DMS153 (cell line): ENCODE data around the gene MMS22L.
A peak's percentile ranks its signal among the peaks of the same experiment; 100 is the strongest.

Experiments
- DNase-seq: peaks from one replicate; lab custom pipeline; 2025; lab: John Stamatoyannopoulos, UW

MMS22L gene, protein sequence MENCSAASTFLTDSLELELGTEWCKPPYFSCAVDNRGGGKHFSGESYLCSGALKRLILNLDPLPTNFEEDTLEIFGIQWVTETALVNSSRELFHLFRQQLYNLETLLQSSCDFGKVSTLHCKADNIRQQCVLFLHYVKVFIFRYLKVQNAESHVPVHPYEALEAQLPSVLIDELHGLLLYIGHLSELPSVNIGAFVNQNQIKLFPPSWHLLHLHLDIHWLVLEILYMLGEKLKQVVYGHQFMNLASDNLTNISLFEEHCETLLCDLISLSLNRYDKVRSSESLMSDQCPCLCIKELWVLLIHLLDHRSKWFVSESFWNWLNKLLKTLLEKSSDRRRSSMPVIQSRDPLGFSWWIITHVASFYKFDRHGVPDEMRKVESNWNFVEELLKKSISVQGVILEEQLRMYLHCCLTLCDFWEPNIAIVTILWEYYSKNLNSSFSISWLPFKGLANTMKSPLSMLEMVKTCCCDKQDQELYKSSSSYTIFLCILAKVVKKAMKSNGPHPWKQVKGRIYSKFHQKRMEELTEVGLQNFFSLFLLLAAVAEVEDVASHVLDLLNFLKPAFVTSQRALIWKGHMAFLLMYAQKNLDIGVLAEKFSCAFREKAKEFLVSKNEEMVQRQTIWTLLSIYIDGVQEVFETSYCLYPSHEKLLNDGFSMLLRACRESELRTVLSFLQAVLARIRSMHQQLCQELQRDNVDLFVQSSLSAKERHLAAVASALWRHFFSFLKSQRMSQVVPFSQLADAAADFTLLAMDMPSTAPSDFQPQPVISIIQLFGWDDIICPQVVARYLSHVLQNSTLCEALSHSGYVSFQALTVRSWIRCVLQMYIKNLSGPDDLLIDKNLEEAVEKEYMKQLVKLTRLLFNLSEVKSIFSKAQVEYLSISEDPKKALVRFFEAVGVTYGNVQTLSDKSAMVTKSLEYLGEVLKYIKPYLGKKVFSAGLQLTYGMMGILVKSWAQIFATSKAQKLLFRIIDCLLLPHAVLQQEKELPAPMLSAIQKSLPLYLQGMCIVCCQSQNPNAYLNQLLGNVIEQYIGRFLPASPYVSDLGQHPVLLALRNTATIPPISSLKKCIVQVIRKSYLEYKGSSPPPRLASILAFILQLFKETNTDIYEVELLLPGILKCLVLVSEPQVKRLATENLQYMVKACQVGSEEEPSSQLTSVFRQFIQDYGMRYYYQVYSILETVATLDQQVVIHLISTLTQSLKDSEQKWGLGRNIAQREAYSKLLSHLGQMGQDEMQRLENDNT

DNA sequence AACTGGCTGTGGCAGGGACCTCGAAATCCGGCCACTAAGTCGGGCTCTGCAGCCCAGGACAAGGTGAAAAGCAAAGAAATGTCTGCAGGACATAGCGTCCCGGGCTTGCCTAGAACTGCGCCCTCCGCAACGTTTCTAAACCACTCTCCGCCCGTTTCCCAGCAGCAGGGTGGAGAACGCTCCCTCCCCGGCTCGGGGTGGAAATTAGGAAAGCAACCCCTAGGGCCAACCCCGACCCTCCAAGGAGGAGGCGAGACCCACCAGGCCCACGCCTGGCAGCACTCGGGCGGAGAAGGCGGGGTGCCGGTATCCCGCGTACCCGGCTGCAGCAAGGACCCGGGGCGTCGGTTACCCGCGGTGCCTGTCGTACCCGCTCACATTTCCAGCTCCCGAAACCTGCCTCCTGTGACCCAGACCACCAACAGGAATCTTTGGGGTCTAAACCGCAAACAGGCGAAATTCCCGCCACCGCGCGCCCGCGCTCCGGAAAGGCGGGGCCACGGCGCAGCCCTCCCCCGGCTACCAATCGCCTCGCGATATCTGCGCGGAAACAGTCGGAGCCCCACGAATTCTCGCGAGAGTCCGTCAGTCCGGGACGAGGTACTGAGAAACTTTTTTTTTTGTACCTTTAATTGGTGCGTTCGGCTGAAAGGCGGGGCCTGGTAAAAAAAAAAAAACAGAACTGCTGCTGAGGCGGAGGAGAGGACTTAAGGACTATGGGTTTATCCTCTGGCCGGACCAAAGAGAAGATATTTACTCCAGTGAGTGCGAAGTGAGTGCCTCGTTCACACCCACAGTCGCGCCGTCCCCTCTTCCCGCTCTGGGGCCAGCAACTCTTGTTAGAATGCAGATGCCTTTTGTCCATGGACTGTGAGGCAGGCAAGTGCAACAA lies at the start of gene MMS22L:
MMS22L (minus strand) TSS at position 491 of the 892 bp plus-strand sequence. CDS start 739 bp downstream, outside the sequence.
- DNase-seq = peak; percentile 88

DNA sequence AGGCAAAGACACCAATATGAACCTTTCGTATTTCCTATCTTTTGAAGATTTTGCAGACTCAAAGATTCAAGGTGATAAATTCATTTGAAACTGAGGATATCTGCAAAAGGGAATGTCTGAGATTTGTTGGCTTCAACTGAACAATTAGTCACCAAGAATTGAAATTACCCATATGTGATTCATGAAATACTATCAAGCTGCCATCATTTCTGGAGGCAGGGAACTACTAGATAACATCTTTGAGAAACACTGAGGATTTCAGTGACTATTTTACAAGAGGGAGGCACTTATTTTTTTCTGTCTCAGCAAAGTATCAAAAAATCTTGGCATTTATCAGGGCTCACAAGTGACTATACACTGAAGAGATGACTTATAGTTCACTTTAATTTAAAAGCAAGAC lies 39.8 kb upstream of the MMS22L start:
- DNase-seq = no peak

DNA sequence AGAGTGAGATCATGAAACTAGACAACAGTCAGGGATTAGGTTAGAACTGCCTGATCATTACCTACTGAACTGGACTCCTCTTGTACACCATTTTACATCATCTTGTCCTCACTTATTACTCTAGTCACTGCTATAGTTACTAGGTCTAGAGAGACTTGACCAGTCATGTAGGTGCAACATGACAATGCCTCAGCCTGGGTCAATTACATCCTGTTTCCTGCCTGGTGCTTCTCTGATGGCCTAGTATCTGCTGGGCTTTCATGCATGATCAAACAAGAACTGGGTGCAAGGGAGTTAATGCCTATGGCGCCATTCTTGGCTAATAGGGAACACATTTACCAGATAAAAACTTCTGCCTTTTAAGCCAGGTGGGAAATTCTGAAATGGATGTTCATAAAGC lies 39.2 kb upstream of the MMS22L start:
- no peak for DNase-seq

DNA sequence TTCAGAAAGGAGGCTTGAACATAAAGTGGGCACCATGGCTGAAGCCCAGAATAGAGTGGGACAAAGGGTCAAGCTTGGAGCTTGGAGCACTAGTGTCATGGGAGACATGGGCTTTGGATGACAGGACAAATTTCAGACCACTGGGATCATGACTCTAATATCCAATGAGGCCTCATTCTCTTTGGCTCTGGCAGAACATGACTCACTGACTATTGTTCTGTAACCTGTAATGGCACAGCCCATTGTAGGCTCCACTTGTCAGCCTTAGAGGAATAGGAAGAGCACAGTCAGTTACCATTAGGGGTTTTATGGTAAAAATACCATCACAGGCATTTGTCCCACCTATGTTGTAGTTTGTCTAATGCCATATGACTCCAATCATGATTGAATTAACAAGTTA lies 34.0 kb upstream of the MMS22L start:
- no peak for DNase-seq

DNA sequence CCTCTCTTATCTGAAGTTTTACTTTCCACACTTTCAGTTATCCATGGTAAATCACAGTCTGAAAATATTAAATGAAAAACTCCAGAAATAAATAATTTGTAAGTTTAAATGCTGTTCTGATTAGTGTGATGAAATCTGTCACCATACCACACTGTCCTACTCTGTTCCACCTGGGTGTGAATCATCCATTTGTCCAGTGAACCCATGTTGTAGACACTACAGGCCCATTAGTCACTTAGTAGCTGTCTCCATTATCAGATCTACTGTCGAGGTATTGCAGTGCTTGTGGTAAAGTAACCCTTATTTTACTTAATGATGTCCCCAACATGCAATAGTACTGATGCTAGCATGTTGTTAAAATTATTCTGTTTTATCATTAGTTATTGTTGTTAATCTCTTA lies 29.2 kb upstream of the MMS22L start:
- no peak for DNase-seq

DNA sequence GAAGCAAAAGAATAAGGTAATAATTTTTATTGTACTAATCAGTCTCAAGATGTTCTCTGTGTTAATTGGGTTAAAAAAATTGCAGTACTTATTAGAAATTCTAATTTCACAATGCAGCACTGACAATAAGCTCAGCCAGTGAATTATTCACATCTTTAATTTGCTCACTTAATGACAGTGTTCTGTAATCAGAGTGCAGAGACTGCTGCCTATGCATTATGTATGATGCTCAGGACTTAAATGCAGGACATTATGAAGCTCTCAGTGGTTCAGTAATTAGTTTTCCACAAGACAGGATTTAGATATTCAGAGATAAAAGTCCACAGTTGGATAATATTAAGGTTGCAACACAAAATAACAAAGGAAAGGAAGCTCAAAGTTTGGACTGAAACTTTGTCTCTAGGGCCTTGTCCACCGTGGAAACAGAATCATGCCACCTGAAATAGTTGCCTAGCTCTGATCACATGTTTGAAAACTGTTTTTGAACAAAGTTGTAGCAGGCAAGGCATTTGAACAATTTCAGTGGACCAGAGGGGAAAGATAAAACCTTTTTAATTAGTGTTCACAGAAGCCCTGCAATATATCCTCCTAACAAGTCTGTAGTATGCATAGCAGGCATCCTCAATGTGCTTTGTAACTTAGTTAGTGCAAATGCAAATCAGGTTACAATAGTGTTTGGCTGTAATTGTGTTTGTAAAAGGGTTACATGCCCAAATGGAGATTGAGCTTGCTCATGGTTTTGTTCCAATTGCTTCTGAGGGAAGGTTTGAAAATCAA lies 23.7 kb upstream of the MMS22L start:
- DNase-seq = no peak

DNA sequence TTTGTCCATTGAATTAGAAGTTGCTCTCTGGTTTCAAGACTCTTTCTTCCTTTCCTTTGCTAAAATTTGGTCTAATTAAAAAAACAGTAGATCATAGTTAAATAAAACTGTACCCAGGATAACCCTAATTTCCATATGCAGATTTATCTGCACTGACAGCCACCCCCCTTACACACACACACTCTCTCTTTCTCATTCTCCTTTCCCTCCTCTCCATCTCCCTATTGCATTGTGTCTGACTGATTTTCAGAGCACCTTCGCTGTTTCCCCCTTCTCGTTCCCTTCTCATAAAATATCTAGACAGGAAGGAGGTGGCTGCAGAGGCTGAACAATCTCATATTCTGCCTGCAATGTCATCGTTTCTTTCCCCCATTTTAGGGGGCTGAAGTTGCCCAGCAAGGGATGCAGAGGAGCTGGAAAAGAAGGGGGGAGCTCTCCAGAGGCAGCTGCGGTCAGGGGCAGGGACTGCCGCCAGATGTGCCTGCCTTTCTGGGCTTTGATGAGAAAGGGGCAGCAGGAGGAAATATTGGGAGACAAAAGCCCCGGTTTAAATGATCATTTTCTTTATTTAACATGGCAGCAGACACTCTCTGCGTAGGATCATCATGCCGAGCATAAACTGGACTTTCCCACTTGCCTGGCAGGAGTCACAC lies 22.5 kb upstream of the MMS22L start:
- DNase-seq = no peak

DNA sequence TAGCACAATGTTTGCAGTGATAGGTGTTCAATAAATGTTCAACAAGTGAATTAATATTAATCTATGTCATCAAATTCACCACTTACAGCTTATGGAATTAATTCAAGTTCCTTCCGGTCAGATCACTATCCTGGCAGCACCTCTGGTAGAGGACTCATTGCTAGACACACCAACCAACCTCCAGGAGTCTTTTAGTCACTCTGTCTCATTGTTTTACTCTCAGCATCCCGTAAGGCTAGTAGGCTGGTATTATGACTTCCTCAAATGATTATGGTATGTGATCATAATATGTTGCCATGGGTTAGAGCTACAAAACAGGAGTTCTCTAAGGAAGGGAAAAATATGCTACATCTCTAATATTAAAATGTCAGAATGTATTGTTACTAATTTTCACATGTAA lies 21.7 kb upstream of the MMS22L start:
- no peak for DNase-seq

DNA sequence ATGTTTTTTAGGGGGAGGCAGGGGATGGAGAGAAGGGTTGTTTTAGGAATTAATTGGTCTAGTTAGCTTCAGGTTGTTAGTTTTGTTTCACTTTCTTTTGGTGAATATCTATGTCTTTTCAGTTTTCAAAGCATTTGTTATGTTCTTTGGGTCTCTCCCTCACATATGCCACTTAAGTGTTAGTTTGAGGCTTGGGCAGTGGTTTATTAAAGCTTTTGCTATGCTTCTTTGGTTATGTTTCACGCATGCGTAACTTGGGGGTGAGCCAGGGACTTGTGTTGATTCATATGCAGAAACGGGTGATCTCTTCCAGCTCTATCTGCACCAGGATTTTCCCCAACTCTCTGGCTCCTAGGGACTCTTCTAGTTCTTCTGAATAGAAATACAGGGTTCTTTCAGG lies 11.4 kb upstream of the MMS22L start:
- no peak for DNase-seq

DNA sequence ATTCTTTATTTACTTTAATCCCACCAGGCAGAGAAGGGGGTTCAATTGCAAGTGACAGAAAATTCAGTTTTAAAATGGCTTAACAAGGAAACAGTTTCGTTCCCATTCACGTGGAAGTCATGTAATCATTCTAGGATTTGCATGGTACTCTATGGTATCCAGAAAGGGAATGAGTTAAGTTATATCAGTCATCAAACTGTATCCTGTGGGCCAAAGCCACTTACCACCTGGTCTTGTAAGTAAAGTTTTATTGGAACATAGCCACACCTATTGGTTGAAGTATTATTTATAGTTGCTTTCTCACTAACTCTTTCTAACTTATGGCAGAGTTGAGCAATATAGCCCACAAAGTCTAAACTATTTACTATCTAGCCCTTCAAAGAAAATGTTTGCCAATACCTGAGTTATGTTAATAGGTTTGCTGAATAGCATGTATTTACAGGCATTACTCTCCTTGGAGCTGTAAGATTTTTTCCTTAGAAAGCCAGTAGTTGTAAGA lies 10.2 kb upstream of the MMS22L start:
- DNase-seq = no peak

DNA sequence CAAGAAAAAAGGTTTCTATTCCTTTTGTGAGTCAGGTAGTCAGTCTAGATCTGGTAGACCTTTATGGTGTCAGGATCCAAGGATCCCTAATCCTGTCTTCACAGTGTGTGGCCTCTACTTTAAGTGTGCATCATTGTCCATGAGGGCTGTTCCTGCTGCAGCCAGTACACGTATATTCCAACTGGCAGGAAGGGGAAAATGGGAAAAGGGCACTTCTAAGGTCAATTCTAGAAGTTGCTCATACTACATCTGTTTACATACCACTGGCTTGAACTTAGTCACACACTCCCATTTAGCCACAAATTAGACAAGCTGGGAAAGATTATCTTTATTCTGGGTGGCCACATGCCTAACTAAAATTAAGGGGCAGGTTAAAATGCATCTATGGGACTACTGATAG lies 9.7 kb upstream of the MMS22L start:
- DNase-seq = no peak

DNA sequence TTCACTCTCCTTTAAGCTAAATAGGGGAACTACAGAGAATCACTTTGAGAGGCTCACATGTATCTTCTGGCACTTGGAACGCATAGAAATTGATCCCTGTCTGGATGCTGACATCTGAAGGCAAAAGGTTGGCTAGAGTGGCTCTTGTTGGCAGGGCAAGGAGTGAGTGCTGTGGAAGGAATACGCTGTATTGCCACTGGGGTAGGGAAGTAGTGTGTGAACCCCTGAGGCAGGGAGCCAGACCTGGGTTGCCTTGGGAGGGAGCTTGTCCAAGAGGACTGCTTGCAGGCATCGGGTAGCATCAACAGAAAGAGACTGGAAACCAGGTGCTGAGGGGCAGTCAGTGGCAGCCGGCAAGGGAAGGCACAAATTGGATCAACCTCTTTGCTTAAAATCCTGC lies 8.9 kb upstream of the MMS22L start:
- DNase-seq = no peak

DNA sequence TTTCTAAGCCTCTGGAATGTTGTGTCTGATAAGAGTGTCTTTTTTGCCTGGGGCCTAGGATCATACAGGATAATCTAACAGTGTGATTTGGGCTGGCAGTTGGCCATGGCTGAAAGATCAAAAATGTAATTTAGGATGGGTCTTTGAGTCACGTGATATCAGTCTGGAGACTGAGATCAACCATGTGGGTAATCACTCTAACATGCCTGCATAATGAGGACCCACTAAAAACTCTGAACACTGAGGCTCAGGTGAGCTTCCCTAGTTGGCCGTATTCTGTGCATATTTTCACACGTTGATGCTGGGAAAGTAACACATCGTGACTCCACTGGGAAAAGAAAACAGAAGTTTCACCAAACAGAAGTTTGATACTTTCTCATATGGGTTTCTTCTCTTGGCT lies 6.3 kb upstream of the MMS22L start:
- DNase-seq = no peak

DNA sequence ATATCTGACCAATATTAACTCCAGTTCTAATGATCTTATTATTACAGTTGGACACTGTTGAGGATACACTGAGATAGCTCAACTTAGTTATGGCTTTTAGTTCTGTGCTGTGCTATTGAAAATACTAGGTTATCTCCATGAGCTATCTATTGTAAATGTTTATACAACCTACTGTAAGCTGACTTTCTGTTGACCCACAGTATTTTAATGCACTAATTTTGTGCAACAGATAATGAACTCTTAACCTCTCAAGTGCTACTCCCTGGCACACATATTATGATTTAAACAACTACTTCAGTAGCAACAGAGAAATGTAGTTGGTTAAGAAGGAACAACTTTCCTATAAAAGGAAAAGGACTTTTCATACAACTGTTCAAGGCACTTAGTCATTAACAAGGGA lies 5.2 kb upstream of the MMS22L start:
- DNase-seq = no peak

DNA sequence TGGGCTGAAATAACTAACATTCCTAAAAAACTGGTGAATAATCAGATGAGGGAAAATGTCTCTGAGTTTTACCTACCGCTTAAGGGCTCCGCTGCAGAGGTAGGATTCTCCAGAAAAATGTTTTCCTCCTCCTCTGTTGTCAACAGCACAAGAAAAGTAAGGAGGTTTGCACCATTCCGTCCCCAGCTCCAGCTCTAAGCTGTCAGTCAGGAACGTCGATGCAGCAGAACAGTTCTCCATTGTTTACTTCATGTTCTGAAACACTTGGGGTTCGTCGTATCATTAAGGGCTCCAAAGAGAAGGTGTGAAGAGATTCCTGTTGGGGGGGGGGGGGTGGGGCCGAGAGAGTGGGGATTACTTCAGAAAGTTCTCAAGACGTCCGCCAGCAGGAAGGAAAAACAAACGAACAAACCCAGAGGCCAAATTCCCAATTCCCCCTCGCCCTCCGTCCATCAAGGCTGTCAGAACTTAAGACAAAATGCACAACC lies 734 bp downstream of the MMS22L start:
- no peak for DNase-seq

DNA sequence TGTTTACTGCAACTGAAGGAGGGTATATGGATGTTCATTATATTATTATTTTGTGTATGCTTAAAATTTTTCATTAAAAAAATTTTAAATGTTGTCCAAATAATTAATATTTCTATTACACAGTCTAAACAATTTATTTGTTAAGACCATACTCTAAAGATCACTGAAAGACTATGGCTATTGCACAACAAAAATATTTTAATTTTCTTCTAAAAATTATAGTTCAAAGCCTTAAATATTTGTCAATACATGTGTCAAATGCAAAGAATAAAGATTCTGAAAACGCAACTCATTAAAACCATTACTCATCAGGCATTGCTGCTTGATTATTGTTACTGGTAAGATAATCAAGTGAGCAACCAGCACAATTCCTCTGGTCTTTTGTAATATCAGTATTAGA lies 2.2 kb downstream of the MMS22L start:
- DNase-seq = no peak

DNA sequence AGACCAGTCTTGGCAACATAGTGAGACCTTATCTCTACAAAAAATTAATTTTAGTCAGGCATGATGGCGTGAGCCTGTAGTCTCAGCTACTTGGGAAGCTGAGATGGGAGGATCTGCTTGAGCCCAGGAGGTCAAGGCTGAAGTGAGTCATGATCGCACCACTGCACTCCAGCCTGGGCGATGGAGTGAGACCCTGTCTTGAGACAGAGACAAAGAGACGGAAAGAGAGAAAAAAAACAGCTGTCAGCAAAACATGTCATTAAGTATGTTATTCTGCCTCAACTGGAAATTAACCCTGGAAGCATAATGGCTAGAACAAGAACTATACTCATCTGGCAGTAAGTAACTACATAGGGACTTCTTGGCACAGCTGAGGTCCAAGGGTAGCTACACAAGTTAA lies 7.2 kb downstream of the MMS22L start:
- DNase-seq = no peak

DNA sequence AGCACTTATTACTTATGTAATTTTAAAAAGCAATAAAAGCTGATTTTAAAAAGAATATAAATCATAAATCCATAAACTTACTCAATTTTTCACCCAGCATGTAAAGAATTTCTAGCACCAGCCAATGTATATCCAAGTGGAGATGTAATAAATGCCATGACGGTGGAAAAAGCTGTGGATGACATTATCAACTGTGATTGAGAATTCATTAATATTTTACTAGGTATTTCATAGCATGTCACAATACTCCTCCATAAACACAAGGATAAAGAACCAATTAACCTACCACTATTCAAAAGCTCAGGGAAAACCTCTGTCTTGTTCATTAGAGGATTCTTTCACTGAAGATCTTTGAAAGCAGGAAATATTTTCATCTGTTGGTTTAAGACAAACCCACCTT lies 13.2 kb downstream of the MMS22L start:
- no peak for DNase-seq

DNA sequence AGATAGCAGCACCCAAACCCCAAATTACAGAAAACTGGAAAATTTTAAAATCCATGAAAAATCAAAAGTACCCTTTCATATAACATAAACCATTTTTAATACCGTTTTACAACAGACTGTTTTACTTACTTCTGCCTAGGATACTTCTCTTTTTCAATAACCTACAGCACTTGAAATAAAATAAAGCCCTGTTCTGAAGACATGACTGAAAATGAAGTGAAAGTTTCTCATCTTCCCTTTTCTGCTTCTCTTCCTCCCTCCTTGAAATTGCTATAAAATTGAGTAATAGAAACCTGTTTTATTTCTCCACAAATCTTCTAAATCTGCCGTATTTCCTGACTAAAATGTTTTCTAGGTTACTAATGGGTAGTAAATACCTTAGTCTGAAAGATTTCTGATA lies 20.3 kb downstream of the MMS22L start:
- DNase-seq = no peak

DNA sequence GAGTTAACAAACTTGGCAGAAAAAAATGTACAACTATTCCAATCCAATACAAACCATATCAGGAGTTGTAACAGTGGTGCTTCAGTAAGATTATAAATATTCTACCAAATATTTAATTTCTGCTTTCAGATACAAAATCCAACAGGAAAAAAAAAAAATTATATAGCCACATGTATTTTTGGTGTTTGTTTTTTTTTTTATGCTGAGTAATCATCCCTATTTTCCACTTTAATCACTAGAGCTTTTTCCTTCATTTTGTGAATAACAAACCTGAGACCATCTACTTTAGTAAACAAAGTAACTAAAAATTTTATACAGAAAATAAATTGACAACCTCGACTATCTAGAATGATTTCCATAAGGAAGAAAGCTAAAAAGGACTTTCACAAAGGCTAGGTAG lies 36.2 kb downstream of the MMS22L start:
- DNase-seq = no peak
